Stimulated activated CD8-positive, alpha-beta memory T cell treated with anti-CD3 and anti-CD28 coated beads, Interleukin-12 subunit alpha, Interleukin-12 subunit beta, amount 100 ng/mL, for 24 hours (primary cell): ENCODE measurements around the gene ATPAF2.
"Not testable (repeated sequence)": the region's sequence is repeated elsewhere in the genome, so short reads cannot be mapped to it uniquely, and the experiment has no call there.

ENCODE experiments used
- DNase-seq: peaks from one replicate; pipeline ENCODE4 v3.0.0-alpha.2; 2020; ENCODE audit errors: extremely low read depth

ATPAF2 gene

GRCh38 chr17:18009609-18010420, 29.2 kb downstream of the ATPAF2 start:
- no peak for DNase-seq

DNA sequence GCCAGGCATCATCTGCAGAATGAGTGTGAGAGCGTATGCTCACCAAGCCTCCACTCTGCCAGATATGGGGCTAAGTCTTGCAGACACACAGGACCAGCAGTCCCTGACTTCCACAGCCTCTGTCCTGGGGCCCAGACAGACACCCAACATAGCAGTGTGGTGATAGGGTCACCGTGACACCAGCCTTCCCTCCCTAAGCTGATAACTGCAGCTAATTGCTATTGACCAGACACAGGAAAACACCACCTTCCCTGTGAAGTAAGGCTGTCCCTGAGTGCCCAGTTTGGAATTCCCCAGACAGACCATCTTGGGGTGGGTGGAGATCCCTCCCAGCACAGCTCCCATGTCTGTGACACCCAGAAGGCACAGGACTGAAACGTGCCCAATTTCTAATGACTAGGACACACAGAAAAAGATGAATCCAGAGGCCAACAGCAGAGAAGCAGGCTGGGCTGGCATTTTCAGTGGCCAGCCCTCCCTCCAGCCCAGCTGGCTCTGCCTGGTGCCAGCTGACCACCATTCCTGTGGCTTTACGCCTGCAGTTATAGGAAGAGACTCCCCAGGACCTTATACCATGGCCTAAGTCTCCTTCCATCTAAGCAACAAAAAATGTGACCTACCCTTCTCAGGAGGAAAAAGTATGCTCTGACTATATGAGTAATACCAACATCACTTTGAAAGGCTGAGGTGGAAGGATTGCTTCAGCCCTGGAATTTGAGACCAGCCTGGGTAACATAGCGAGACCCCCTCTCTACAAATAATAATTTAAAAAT, 30.3 kb downstream of the ATPAF2 start:
- DNase-seq = no peak

DNA sequence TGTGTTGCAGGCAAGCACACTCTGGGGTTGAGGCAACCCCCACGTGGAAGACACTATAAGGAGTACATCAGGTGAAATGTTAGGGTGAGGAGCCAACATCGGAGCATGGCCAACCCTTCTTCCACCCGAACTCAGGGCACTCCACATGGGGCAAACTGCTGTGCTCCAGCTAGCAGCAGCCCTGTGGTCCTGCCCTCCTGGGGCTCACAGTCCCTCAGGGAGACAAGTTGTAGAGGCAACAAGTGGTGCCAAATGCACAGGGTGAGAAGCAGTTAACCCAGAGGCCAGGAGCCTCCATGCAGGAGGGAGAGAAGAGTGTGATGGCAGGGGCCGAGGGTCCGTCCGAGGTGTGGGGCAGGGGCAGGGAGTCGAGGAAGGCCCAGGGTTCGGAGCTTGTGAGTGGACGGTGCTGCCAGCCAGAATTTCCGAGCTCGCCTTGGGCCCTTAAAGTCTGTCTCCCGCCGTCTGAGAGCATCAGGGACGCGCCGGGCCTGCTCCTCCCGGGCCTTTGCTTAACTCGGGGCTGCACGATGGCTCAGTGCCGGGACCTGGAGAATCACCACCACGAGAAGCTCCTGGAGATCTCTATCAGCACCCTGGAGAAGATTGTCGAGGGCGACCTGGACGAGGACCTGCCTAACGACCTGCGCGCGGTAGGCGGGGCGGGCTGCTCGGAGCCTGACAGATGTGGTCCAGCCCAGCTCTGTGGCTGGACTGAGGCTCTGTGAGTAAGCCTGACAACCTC, 32.3 kb downstream of the ATPAF2 start:
- DNase-seq = no peak

GRCh38 chr17:18005496-18005895, 33.5 kb downstream of the ATPAF2 start:
- DNase-seq = no peak

DNA sequence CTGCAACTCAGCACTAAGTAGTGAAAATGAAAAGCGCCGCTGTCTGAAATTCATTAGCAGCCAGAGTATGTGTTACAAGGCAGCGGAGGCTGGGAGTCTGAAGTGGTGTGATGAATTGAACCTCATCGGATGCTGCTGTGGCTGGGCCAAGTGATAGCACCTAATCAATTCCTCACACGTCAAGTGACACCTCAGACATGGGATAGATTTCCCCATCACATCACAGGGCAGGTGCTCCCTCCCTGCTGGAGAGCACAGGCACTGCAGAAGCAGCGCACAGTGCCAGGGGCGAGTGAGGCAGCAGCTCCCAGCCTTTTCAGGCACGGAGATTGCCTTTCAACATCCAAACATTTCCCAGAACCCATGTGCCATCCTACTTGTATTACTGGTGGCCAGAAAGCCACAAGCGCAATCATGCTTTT, 34.1 kb downstream of the ATPAF2 start:
- no peak for DNase-seq

DNA sequence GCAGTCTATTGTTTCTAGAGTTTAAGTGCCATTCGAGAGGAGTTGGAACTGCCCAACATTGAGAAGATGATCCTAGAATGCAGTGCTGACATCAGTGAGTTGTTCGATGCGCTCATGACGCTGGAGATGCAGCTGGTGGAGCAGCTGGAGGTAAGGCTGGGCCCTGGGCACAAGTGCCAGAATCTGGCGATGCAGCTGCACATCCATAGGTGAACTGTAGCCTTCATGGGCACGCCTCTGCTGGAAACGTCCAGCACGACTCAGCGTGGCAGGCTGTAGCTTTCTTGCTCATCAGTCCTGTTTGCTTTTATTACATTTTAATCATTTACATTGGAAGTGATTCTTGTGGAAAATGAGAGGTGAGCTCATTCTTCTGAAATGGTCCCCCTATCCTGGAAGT, 34.6 kb downstream of the ATPAF2 start:
- DNase-seq = no peak

GRCh38 chr17:18002171-18002570, 36.8 kb downstream of the ATPAF2 start:
- DNase-seq = no peak

DNA sequence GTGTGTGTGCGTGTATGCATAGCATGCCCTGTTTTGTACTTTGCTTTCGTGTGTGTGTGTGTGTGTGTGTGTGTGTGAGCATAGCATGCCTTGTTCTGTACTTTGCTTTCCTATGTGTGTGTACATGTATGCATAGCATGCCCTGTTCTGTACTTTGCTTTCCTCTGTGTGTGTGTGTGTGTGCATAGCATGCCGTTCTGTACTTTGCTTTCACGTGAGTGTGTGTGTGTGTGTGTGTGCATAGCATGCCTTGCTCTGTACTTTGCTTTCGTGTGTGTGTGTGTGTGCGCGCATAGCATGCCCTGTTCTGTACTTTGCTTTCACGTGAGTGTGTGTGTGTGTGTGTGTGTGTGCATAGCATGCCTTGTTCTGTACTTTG, 38.9 kb downstream of the ATPAF2 start:
- DNase-seq = no peak

DNA sequence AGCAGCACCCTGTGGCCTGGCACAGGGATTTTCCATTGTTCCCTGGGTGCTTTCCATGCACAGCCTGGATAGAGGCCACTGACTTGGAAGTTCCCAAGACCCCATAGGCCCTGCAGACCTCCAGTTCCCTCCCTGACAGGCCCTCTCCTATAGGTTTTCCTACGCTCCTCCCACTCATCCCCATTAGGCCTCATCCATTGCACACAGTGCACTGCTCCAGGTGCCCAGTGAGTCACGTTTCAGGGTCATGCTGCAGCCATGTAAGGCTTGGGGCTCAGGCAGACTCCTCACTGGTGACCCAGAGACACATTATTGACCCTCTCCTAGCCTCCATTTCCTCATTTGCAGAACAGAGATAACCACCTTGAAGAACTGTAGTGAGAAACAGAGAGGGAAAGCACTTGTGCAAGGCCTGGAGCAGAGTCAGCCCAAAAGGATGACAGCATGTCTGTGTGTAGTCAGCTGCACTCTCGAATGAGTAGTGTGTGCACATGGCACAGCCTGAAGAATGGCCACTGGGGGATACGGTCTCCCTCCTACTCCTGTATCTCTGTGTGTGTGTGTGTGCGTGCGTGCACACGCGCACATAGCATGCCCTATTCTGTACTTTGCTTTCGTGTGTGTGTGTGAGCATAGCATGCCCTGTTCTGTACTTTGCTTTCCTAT, 39.5 kb downstream of the ATPAF2 start:
- DNase-seq = no peak

DNA sequence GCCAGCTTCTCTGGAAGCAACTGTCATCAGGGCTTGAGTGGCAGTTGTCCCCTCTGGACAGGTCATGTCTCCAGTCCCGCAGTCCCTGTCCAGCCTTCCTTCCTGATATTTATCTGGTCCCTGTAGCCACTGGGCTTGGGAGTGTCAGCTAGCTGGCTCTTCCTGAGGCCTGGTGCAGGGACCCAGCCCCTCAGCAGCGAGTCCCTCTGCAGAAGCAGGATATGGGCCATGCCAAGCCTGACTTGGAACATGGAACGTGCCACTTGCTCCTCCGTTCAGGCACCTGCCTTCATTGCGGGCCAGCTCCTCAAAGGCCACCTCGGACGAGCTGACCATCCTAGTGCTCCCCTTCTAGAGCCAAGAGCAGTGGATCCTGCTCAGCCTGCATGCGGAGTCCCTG, 40.0 kb downstream of the ATPAF2 start:
- DNase-seq = no peak

- DNase-seq = not testable (repeated sequence)
Observed at GRCh38 chr17:17995887-17996286, 43.1 kb downstream of the ATPAF2 start.

DNA sequence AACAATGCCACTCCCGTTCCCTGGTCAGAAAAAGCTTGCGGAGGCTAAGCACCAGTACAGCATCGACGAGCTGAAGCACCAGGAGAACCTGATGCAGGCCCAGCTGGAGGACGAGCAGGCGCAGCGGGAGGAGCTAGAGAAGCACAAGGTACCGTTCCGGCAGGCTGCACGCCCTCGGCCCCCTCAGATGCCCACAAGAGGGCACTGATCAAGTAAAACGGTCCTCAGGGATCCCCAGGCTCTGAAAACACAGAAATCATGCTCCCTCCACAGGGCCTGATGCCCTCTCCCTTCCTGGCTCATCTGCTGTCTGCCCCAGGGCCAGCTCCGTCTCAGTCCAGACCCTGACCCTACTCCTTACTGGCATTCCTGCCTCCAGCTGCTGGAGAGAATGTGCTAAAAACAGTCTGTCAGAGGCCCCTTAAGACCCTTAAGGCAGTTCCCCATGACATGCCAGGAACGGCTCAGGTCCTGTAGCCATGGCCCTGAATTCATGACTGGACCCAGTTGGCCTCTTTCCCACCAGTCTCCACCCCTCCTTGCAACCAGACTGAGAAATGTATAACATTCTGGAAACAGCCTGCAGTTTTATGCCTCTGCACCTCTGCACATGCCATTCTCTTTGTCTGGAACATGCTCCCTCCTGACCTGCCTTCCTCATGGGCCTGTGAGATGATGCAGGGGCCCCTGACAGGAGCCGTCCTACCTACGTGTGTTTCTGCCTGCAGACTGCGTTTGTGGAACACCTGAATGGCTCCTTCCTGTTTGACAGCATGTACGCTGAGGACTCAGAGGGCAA, 44.5 kb downstream of the ATPAF2 start:
- DNase-seq = no peak

GRCh38 chr17:17993852-17994251, 45.1 kb downstream of the ATPAF2 start:
- DNase-seq = no peak

DNA sequence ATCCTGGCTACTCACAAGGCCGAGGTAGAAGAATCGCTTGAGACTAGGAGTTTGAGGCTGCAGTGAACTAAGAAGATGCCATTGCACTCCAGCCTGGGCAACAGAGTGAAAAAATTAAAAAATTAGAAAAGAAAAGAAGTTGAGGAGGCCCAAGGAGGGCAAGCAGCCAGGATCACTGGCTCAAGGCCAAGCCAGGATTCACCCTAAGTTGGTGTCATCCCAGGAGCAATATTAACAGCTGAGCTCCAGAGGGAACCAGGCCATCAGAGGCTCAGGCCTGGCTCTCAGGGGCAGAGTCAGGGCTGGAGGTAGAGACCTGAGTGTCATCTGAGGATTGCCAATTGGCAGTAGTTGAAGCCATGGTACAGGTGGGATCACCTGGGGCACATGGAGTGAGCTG, 45.6 kb downstream of the ATPAF2 start:
- DNase-seq = no peak

DNA sequence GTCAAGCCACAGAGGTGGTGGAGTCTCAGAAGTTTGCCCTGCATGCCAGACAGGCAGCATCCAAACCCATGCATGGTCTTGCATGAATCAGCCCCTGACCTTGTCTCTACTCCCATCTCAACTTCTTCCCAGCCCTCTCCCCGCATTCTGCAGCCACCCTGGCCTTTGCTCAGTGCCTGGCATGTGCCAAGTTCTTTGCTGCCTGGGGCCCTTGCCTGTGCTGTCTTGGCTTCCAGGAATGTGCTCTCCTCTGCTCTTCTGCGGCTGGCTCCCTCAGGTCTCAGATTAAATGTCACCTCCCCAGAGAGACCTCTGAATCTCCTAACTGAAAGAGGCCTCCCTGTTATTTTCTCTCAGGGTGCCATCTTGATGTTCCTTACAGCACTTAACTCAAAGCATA, 48.7 kb downstream of the ATPAF2 start:
- DNase-seq = no peak

- no peak for DNase-seq
Observed at GRCh38 chr17:17989618-17990017, 49.4 kb downstream of the ATPAF2 start.

GRCh38 chr17:17989081-17989480, 49.9 kb downstream of the ATPAF2 start:
- no peak for DNase-seq

DNA sequence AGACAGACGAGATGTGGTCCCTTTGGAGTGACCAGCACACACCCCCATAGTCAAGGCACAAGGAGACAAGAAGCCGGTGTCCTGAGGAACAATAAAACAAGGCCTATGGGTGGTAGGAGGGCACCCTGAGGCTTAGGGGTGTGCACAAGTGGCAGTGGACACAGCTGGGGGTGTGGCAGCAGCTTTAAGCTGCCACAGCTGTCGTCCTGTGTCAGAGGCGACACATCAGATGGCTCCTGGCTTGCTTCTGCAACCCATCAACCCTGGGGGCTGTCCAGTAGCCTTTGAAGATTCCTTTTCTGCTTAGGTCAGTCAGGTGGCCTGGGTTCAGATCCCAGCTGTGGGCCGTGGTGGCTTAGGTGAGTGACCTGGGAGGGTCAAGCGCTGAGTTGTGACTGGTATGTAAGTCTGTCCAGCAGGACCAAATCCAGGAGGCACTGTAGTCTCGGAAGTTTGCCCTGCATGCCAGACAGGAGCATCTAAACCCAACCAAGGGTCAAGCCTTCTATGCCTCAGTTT, 50.5 kb downstream of the ATPAF2 start:
- no peak for DNase-seq

DNA sequence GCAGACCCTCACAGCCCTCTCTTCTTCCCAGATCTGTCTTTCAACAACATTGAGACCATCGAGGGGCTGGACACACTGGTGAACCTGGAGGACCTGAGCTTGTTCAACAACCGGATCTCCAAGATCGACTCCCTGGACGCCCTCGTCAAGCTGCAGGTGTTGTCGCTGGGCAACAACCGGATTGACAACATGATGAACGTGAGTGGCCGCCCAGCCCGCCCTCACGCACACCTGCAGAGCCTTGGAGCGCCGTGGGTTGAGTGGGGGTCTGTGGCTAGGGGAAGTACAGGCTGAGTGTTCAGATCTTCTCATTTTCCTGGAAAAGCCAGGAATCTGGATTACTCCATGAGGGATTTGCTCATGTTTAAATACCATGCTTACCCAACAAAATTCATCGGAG, 51.1 kb downstream of the ATPAF2 start:
- no peak for DNase-seq

DNA sequence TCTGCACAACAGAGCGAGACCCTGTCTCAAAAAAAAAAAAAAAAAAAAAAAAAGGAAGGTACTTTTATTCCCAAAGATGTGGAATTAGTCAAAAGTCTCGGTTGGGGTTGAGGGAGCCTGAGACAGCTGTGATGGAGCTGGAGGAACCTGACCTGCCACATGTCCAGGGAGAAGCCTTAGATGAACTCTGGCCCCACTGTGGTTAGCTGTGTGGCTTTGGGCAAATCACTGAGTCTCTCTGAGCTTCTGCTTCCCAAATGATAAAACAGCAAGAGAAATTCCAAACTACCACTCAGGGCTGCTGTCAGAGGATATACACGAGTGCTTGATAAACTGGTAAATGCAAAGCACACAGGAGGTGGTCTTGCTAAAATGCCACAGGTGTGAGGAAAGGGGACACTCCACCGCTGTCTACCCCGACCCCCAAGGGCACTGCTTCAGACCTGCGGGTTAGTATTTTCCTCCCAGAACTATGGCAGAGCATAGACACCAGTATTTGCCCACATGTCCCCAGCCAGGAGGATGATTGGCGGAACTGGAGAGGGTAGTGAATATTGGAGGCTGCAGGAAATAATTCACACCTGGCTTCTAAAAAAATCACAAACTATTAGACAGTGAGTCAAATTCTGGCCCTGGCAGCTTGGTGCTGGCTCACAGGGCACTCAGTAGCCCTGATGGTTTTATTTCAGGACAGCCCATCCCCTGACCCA, 51.6 kb downstream of the ATPAF2 start:
- no peak for DNase-seq
